HEK293 (cell line): ENCODE measurements around the gene RELCH.

Experiments
- CTCF ChIA-PET: fragments of 350-600 bp; formaldehyde crosslinking; extraction: SDS; loops from one replicate; lab custom pipeline; 2021; ENCODE audit warnings: antibody characterized with exemption; lab: Yijun Ruan, JAX
- POLR2A ChIA-PET: fragments of 300-600 bp; formaldehyde crosslinking; extraction: SDS; loops from one replicate; lab custom pipeline; 2020; ENCODE audit warnings: antibody characterized with exemption, inconsistent platforms; lab: Yijun Ruan, JAX
- H3K27ac ChIP-seq: fragments of 200-500 bp; sonication (Bioruptor generic); 2 replicates; pipeline ENCODE4 v1.5.1; 2014; ENCODE audit warnings: low read depth, low read length, control low read depth, inconsistent platforms; ENCODE audit errors: extremely low read depth
- H3K36me3 ChIP-seq, 2 experiments: fragments of 200-500 bp in 1 of 2; sonication (Bioruptor generic) in 1 of 2; 1 replicate in 1 of 2; 2 replicates in 1 of 2; pipeline ENCODE4 v1.5.1; 2014 to 2017; ENCODE audit warnings: inconsistent platforms in 2 of 2, low read length in 2 of 2; ENCODE audit not compliant: control insufficient read depth in 2 of 2, insufficient read depth in 1 of 2
- H3K4me1 ChIP-seq: fragments of 200-500 bp; sonication (Bioruptor generic); 2 replicates; pipeline ENCODE4 v1.5.1; 2014; ENCODE audit warnings: mild to moderate bottlenecking, low read length, inconsistent platforms; ENCODE audit not compliant: control insufficient read depth, insufficient read depth
- H3K4me3 ChIP-seq: 2 replicates; pipeline ENCODE4 v1.5.1; 2011; ENCODE audit warnings: low read depth, mild to moderate bottlenecking, control low read depth, low read length, moderate library complexity
- H3K9me3 ChIP-seq: fragments of 200-500 bp; sonication (Bioruptor generic); 2 replicates; pipeline ENCODE4 v1.5.1; 2014; ENCODE audit warnings: low read depth, low read length, inconsistent platforms; ENCODE audit not compliant: control insufficient read depth, insufficient read depth
- GLIS2 ChIP-seq: fragments of 450-650 bp; formaldehyde crosslinking; IDR thresholded peaks from 2 replicates; pipeline ENCODE4 v1.5.1; 2016; ENCODE audit warnings: missing biosample characterization, missing genetic modification characterization
- HOXA7 ChIP-seq: sonication (generic); formaldehyde crosslinking; IDR thresholded peaks from 2 replicates; pipeline ENCODE4 v1.8.1; 2022; ENCODE audit warnings: missing genetic modification reagents, borderline replicate concordance
- KLF9 ChIP-seq: fragments of 450-650 bp; formaldehyde crosslinking; IDR thresholded peaks from 2 replicates; pipeline ENCODE4 v1.5.1; 2016; ENCODE audit warnings: missing biosample characterization, missing genetic modification characterization, low read depth
- SCRT2 ChIP-seq: fragments of 450-650 bp; formaldehyde crosslinking; IDR thresholded peaks from 2 replicates; pipeline ENCODE4 v1.5.1; 2016; ENCODE audit warnings: missing biosample characterization, missing genetic modification characterization
- YY2 ChIP-seq: fragments of 450-650 bp; formaldehyde crosslinking; IDR thresholded peaks from 2 replicates; pipeline ENCODE4 v1.5.1; 2016; ENCODE audit warnings: missing biosample characterization, missing genetic modification characterization
- ZBTB1 ChIP-seq: fragments of 450-650 bp; formaldehyde crosslinking; IDR thresholded peaks from 2 replicates; pipeline ENCODE4 v1.5.1; 2016; ENCODE audit warnings: missing biosample characterization, missing genetic modification characterization
- ZBTB20 ChIP-seq: fragments of 450-650 bp; formaldehyde crosslinking; IDR thresholded peaks from 2 replicates; pipeline ENCODE4 v1.5.1; 2016; ENCODE audit warnings: missing biosample characterization, missing genetic modification characterization
- ZFP37 ChIP-seq: fragments of 450-650 bp; formaldehyde crosslinking; IDR thresholded peaks from 2 replicates; pipeline ENCODE4 v1.5.1; 2016; ENCODE audit warnings: missing biosample characterization, missing genetic modification characterization
- ZNF10 ChIP-seq: fragments of 450-650 bp; formaldehyde crosslinking; IDR thresholded peaks from 2 replicates; pipeline ENCODE4 v1.5.1; 2017; ENCODE audit warnings: missing biosample characterization, missing genetic modification characterization
- ZNF146 ChIP-seq: fragments of 450-650 bp; formaldehyde crosslinking; IDR thresholded peaks from 2 replicates; pipeline ENCODE4 v1.5.1; 2016; ENCODE audit warnings: missing biosample characterization, missing genetic modification characterization
- ZNF155 ChIP-seq: fragments of 450-650 bp; formaldehyde crosslinking; IDR thresholded peaks from 2 replicates; pipeline ENCODE4 v1.5.1; 2016; ENCODE audit warnings: missing biosample characterization, missing genetic modification characterization
- ZNF211 ChIP-seq: fragments of 450-650 bp; formaldehyde crosslinking; IDR thresholded peaks from 2 replicates; pipeline ENCODE4 v1.5.1; 2016; ENCODE audit warnings: low read depth, missing biosample characterization, missing genetic modification characterization
- ZNF214 ChIP-seq: fragments of 450-650 bp; formaldehyde crosslinking; IDR thresholded peaks from 2 replicates; pipeline ENCODE4 v1.5.1; 2017; ENCODE audit warnings: missing biosample characterization, mild to moderate bottlenecking, missing genetic modification characterization, borderline replicate concordance
- ZNF23 ChIP-seq: fragments of 450-650 bp; formaldehyde crosslinking; IDR thresholded peaks from 2 replicates; pipeline ENCODE4 v1.5.1; 2016; ENCODE audit warnings: missing biosample characterization, missing genetic modification characterization, borderline replicate concordance
- ZNF266 ChIP-seq: fragments of 450-650 bp; formaldehyde crosslinking; IDR thresholded peaks from 2 replicates; pipeline ENCODE4 v1.5.1; 2016; ENCODE audit warnings: missing biosample characterization, missing genetic modification characterization, low read depth
- ZNF335 ChIP-seq: fragments of 450-650 bp; formaldehyde crosslinking; conservative IDR thresholded peaks from 2 replicates; pipeline ENCODE4 v1.5.1; 2016; ENCODE audit warnings: missing biosample characterization, missing genetic modification characterization
- ZNF549 ChIP-seq: fragments of 450-650 bp; IDR thresholded peaks from 2 replicates; pipeline ENCODE4 v1.5.1; 2018; ENCODE audit warnings: missing biosample characterization, missing genetic modification characterization, mild to moderate bottlenecking, inconsistent platforms, moderate library complexity
- ZNF555 ChIP-seq: fragments of 450-650 bp; formaldehyde crosslinking; conservative IDR thresholded peaks from 2 replicates; pipeline ENCODE4 v1.5.1; 2017; ENCODE audit warnings: missing biosample characterization, mild to moderate bottlenecking, missing genetic modification characterization, inconsistent platforms
- TF ChIP-seq, protein P1 (sequence below): fragments of 450-650 bp; formaldehyde crosslinking; IDR thresholded peaks from 2 replicates; pipeline ENCODE4 v1.5.1; 2016; ENCODE audit warnings: missing biosample characterization, missing genetic modification characterization
- TF ChIP-seq, protein P2 (sequence below): fragments of 450-650 bp; formaldehyde crosslinking; IDR thresholded peaks from 2 replicates; pipeline ENCODE4 v1.5.1; 2016; ENCODE audit warnings: missing biosample characterization, missing genetic modification characterization
- TF ChIP-seq, protein P3 (sequence below): fragments of 450-650 bp; formaldehyde crosslinking; IDR thresholded peaks from 2 replicates; pipeline ENCODE4 v1.5.1; 2016; ENCODE audit warnings: missing biosample characterization, missing genetic modification characterization
- TF ChIP-seq, protein P4 (sequence below): fragments of 450-650 bp; formaldehyde crosslinking; IDR thresholded peaks from 2 replicates; pipeline ENCODE4 v1.5.1; 2017; ENCODE audit warnings: missing biosample characterization, missing genetic modification characterization
- TF ChIP-seq, protein P5 (sequence below): fragments of 450-650 bp; formaldehyde crosslinking; IDR thresholded peaks from 2 replicates; pipeline ENCODE4; 2016; ENCODE audit warnings: missing biosample characterization, missing genetic modification characterization
- TF ChIP-seq, protein P6 (sequence below): fragments of 450-650 bp; formaldehyde crosslinking; IDR thresholded peaks from 2 replicates; pipeline ENCODE4 v1.5.1; 2016; ENCODE audit warnings: missing biosample characterization, missing genetic modification characterization

The RELCH gene

DNA sequence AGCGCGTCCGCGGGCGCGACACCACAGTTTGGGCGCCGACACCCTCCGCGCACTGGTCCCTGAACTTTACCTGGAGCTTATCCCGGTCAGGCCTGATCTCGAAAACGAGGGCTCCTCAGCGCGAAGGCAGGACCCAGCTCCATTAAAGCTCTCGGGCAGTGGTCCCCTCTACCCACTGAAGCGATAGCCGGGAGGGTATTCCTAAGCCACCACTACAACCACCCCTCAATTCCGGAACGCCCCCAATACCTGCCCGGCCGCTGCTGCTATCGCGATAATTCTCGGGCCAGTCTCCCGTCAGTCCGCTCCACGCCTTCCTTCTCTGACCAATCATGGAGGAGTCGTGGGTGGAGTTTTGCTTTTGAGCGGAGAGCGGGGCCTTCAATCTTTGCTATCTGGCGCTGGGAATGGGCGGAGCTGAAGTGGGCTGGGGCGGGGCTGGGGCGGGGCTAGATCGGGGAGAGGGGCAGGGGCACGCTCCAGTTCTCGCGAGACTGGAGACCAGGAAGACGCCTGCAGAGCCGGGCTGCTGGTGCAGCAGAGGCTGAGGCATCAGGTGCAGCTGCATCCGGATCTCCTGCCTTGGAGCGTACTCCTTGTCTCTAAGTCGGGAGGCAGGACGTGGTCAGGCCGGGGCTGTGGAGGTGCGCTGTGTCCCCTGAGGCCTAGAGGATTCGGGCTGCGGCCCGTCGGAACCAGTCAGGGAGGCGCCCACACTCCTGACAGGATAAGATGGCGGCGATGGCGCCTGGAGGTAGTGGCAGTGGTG lies at the start of gene RELCH, which contains the start of gene PIGN (continued):
- TF ChIP-seq, protein P1, sequence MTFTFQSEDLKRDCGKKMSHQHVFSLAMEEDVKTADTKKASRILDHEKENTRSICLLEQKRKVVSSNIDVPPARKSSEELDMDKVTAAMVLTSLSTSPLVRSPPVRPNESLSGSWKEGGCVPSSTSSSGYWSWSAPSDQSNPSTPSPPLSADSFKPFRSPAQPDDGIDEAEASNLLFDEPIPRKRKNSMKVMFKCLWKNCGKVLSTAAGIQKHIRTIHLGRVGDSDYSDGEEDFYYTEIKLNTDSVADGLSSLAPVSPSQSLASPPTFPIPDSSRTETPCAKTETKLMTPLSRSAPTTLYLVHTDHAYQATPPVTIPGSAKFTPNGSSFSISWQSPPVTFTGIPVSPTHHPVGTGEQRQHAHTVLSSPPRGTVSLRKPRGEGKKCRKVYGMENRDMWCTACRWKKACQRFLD (tag by site-specific recombination) = no peak
- TF ChIP-seq, protein P2, sequence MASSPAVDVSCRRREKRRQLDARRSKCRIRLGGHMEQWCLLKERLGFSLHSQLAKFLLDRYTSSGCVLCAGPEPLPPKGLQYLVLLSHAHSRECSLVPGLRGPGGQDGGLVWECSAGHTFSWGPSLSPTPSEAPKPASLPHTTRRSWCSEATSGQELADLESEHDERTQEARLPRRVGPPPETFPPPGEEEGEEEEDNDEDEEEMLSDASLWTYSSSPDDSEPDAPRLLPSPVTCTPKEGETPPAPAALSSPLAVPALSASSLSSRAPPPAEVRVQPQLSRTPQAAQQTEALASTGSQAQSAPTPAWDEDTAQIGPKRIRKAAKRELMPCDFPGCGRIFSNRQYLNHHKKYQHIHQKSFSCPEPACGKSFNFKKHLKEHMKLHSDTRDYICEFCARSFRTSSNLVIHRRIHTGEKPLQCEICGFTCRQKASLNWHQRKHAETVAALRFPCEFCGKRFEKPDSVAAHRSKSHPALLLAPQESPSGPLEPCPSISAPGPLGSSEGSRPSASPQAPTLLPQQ (tag by site-specific recombination) = peak; percentile 10
- TF ChIP-seq, protein P3, sequence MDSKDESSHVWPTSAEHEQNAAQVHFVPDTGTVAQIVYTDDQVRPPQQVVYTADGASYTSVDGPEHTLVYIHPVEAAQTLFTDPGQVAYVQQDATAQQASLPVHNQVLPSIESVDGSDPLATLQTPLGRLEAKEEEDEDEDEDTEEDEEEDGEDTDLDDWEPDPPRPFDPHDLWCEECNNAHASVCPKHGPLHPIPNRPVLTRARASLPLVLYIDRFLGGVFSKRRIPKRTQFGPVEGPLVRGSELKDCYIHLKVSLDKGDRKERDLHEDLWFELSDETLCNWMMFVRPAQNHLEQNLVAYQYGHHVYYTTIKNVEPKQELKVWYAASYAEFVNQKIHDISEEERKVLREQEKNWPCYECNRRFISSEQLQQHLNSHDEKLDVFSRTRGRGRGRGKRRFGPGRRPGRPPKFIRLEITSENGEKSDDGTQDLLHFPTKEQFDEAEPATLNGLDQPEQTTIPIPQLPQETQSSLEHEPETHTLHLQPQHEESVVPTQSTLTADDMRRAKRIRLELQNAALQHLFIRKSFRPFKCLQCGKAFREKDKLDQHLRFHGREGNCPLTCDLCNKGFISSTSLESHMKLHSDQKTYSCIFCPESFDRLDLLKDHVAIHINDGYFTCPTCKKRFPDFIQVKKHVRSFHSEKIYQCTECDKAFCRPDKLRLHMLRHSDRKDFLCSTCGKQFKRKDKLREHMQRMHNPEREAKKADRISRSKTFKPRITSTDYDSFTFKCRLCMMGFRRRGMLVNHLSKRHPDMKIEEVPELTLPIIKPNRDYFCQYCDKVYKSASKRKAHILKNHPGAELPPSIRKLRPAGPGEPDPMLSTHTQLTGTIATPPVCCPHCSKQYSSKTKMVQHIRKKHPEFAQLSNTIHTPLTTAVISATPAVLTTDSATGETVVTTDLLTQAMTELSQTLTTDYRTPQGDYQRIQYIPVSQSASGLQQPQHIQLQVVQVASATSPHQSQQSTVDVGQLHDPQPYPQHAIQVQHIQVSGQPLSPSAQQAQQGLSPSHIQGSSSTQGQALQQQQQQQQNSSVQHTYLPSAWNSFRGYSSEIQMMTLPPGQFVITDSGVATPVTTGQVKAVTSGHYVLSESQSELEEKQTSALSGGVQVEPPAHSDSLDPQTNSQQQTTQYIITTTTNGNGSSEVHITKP (tag by site-specific recombination) = peak; percentile 47; the same call in 1 of the 2 replicates
- TF ChIP-seq, protein P4, sequence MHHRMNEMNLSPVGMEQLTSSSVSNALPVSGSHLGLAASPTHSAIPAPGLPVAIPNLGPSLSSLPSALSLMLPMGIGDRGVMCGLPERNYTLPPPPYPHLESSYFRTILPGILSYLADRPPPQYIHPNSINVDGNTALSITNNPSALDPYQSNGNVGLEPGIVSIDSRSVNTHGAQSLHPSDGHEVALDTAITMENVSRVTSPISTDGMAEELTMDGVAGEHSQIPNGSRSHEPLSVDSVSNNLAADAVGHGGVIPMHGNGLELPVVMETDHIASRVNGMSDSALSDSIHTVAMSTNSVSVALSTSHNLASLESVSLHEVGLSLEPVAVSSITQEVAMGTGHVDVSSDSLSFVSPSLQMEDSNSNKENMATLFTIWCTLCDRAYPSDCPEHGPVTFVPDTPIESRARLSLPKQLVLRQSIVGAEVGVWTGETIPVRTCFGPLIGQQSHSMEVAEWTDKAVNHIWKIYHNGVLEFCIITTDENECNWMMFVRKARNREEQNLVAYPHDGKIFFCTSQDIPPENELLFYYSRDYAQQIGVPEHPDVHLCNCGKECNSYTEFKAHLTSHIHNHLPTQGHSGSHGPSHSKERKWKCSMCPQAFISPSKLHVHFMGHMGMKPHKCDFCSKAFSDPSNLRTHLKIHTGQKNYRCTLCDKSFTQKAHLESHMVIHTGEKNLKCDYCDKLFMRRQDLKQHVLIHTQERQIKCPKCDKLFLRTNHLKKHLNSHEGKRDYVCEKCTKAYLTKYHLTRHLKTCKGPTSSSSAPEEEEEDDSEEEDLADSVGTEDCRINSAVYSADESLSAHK (tag by site-specific recombination) = peak; percentile 9
- TF ChIP-seq ZBTB1 (tag by site-specific recombination) (no peak), SCRT2 (peak; percentile 69), ZNF335 (tag by site-specific recombination) (peak; percentile 79), ZNF266 (0 out of 2 replicates have a peak, but pooled peaks have one; percentile 14), ZBTB20 (tag by site-specific recombination) (no peak), YY2 (peak; percentile 97), ZNF549 (tag by site-specific recombination) (no peak), ZNF10 (tag by site-specific recombination) (peak; percentile 92), ZNF214 (tag by site-specific recombination) (no peak)
- TF ChIP-seq, all 188 proteins: peak for 57

DNA sequence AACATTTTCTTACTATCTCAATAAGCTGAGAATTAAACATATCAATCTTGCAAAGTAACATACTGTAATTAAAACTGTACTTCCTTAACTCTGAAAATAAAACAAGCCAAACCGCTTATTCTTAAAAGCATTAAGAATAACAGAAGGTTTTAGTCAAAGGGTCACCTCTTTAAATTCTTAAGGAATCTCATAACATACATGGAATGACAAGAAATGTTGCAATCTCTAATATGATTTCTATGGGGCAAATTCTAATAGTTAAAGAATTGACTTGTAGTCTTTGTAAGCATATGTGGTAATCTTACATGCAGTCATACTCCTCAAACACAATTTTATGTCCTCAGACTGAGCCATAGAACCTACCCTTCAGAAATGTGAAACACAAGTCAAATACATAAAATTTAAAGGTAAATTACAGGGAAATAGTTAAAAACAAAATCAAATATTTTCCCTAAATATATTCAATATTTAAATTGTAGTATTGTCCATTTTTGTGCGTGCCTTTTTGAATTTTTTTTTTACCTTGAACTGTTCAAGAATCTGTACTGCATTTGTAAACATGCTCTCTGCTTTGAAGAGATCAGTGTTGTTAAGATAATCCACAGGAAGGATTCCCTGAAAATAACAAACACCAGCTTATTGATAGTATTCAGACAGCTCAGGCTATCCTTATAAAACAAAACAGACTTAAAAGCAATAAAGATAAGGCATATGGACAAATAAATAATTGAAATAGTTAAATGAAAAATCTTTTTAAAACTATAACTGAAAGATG lies 48.4 kb upstream of the RELCH start:
- CTCF ChIA-PET = interaction anchor here (2.9 kb wide), 1 partner anchor 8 kb away, joined by 15 read pairs; no protein-coding TSS in a partner anchor
- Histone ChIP-seq H3K27ac (no peak overlapping the region), H3K4me3 (no peak overlapping the region), H3K36me3 (peaks cover 4 to 11% of the 10 kb centered on the region in 2 experiments), H3K4me1 (no peaks in the 10 kb centered on the region), H3K9me3 (no peaks in the 10 kb centered on the region)
- POLR2A ChIA-PET = no interaction called here
- no peak for TF ChIP-seq ZNF23 (tag by site-specific recombination)
- TF ChIP-seq HOXA7 (CRISPR knock-in tag) = no peak
- TF ChIP-seq ZNF555 (tag by site-specific recombination) = no peak
- no peak for TF ChIP-seq ZFP37
- TF ChIP-seq, protein P5, sequence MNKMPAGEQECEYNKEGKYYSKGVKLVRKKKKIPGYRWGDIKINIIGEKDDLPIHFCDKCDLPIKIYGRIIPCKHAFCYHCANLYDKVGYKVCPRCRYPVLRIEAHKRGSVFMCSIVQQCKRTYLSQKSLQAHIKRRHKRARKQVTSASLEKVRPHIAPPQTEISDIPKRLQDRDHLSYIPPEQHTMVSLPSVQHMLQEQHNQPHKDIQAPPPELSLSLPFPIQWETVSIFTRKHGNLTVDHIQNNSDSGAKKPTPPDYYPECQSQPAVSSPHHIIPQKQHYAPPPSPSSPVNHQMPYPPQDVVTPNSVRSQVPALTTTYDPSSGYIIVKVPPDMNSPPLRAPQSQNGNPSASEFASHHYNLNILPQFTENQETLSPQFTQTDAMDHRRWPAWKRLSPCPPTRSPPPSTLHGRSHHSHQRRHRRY (tag by site-specific recombination) = no peak
- TF ChIP-seq ZNF211 (tag by site-specific recombination) = no peak
- no peak for TF ChIP-seq GLIS2 (tag by site-specific recombination)
- TF ChIP-seq KLF9 (tag by site-specific recombination) = no peak
- no peak for TF ChIP-seq ZNF155 (tag by site-specific recombination)
- no peak for TF ChIP-seq ZNF146
- TF ChIP-seq, protein P6, sequence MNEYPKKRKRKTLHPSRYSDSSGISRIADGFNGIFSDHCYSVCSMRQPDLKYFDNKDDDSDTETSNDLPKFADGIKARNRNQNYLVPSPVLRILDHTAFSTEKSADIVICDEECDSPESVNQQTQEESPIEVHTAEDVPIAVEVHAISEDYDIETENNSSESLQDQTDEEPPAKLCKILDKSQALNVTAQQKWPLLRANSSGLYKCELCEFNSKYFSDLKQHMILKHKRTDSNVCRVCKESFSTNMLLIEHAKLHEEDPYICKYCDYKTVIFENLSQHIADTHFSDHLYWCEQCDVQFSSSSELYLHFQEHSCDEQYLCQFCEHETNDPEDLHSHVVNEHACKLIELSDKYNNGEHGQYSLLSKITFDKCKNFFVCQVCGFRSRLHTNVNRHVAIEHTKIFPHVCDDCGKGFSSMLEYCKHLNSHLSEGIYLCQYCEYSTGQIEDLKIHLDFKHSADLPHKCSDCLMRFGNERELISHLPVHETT (tag by site-specific recombination) = no peak
